Brain microvascular endothelial cell (primary cell): Measurements from ENCODE around the gene ING2.
A peak's percentile ranks its signal among the peaks of the same experiment; 100 is the strongest.

Experiments
- DNase-seq: peaks from one replicate; pipeline ENCODE4 v3.0.0-alpha.2; 2020
- H3K27ac ChIP-seq: fragments of 250-450 bp; sonication (Bioruptor Pico); 2 replicates; pipeline ENCODE4 v1.5.1; 2020; ENCODE audit warnings: mild to moderate bottlenecking, moderate library complexity
- H3K27me3 ChIP-seq: fragments of 250-450 bp; sonication (Bioruptor Pico); replicated peaks from 2 replicates; pipeline ENCODE4 v1.5.1; 2020; ENCODE audit warnings: mild to moderate bottlenecking
- H3K36me3 ChIP-seq: fragments of 250-450 bp; sonication (Bioruptor Pico); replicated peaks from 2 replicates; pipeline ENCODE4 v1.5.1; 2020; ENCODE audit warnings: mild to moderate bottlenecking
- H3K4me3 ChIP-seq: 2 replicates; pipeline ENCODE4 v1.5.1; 2011; ENCODE audit warnings: low read depth, mild to moderate bottlenecking, control low read depth, low read length, moderate library complexity
- CTCF ChIP-seq: IDR thresholded peaks from 2 replicates; pipeline ENCODE4 v1.5.1; 2011; ENCODE audit warnings: low read depth, mild to moderate bottlenecking, moderate library complexity, low read length, control low read depth, inconsistent platforms; ENCODE audit errors: missing control alignments
- in situ Hi-C: cut with HindIII; loops from 2 replicates; pipeline ENCODE4 v1.10.0; 2017; ENCODE audit warnings: low sequenced_read_pairs, low pct_ligation_motif_present

The ING2 gene

GRCh38 chr4:183493246-183493645 is 11.6 kb upstream of the ING2 start:
- Histone ChIP-seq H3K36me3 (no peaks in the 10 kb centered on the region), H3K27me3 (no peaks in the 10 kb centered on the region), H3K4me3 (no peak overlapping the region), H3K27ac (no peak overlapping the region)
- TF ChIP-seq CTCF = no peak
- in situ Hi-C loops = no loop called here
- DNase-seq = no peak

GRCh38 chr4:183495184-183495583 is 9.7 kb upstream of the ING2 start:
- no peak for TF ChIP-seq CTCF
- in situ Hi-C loops = no loop called here

GRCh38 chr4:183499389-183499788 is 5.5 kb upstream of the ING2 start:
- H3K27ac ChIP-seq = no peak overlapping the region
- no peaks in the 10 kb centered on the region for H3K36me3 ChIP-seq
- in situ Hi-C loops = no loop called here
- DNase-seq = no peak
- H3K27me3 ChIP-seq = no peaks in the 10 kb centered on the region
- no peak for TF ChIP-seq CTCF
- H3K4me3 ChIP-seq = no peak overlapping the region

More at GRCh38 chr4:183495184-183495583, 9.7 kb upstream of the ING2 start:
- Histone ChIP-seq H3K36me3 (no peaks in the 10 kb centered on the region), H3K27me3 (no peaks in the 10 kb centered on the region), H3K27ac (no peak overlapping the region), H3K4me3 (no peak overlapping the region)
- DNase-seq = no peak

- Histone ChIP-seq H3K36me3 (no peaks in the 10 kb centered on the region), H3K4me3 (no peak overlapping the region), H3K27ac (no peak overlapping the region), H3K27me3 (no peaks in the 10 kb centered on the region)
- DNase-seq = no peak
- in situ Hi-C loops = no loop called here
- no peak for TF ChIP-seq CTCF
Observed at GRCh38 chr4:183499801-183500200, 5.1 kb upstream of the ING2 start.

- Histone ChIP-seq H3K27ac (peak overlapping the region; percentile 49), H3K4me3 (peak overlapping the region; percentile 89), H3K36me3 (no peaks in the 10 kb centered on the region), H3K27me3 (no peaks in the 10 kb centered on the region)
- in situ Hi-C loops = no loop called here
- no peak for DNase-seq
- no peak for TF ChIP-seq CTCF
Observed at GRCh38 chr4:183503497-183504063, 1.3 kb upstream of the ING2 start.
